GM12873 (cell line): ENCODE data around the gene JPT2.

Experiments used
- TF ChIP-seq, protein P1 (sequence below): IDR thresholded peaks from 2 replicates; pipeline ENCODE4 v1.5.1; 2012; ENCODE audit warnings: low read depth, mild to moderate bottlenecking, moderate library complexity, low read length, control low read depth; ENCODE audit not compliant: insufficient read depth; ENCODE audit errors: missing control alignments

Gene JPT2, protein sequence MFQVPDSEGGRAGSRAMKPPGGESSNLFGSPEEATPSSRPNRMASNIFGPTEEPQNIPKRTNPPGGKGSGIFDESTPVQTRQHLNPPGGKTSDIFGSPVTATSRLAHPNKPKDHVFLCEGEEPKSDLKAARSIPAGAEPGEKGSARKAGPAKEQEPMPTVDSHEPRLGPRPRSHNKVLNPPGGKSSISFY

DNA sequence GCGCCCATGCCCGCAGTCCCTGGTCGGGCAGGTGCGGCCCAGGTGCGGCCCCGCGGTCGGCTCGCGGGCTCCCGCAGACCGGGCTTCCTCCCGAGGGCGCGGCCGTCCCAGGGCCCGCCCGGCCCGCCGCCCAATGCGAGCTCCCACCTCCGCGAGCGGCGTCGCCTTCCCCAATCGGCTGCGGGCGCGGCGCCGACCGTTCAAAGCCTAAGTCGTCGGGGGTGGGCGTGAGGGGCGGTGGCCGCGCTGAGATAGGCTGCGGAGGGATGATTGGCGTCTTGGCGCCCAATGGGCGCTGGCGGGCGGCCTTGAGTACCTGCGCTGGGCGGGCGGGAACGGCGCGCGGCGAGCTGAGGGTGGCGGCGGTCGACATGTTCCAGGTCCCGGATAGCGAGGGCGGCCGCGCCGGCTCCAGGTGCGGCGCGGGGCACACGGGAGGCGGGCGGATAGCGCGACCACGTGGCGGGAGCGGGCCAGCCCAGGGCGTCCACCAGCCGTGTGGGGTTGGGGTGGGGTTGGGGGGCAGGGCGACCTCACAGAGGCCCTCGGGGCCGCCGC lies at the start of gene JPT2:
Gene JPT2, plus strand, starts transcription at position 338 of the 558 bp plus-strand sequence. Its CDS starts 34 bp downstream, at position 372.
- TF ChIP-seq, protein P1, sequence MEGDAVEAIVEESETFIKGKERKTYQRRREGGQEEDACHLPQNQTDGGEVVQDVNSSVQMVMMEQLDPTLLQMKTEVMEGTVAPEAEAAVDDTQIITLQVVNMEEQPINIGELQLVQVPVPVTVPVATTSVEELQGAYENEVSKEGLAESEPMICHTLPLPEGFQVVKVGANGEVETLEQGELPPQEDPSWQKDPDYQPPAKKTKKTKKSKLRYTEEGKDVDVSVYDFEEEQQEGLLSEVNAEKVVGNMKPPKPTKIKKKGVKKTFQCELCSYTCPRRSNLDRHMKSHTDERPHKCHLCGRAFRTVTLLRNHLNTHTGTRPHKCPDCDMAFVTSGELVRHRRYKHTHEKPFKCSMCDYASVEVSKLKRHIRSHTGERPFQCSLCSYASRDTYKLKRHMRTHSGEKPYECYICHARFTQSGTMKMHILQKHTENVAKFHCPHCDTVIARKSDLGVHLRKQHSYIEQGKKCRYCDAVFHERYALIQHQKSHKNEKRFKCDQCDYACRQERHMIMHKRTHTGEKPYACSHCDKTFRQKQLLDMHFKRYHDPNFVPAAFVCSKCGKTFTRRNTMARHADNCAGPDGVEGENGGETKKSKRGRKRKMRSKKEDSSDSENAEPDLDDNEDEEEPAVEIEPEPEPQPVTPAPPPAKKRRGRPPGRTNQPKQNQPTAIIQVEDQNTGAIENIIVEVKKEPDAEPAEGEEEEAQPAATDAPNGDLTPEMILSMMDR: no peak

- TF ChIP-seq, protein P1: no peak
Measured at GRCh38 chr16:1630450-1631213, 47.4 kb upstream of the JPT2 start.

GRCh38 chr16:1631230-1631629 lies 46.8 kb upstream of the JPT2 start:
- TF ChIP-seq, protein P1: peak; percentile 10

- TF ChIP-seq, protein P1: no peak
Measured at GRCh38 chr16:1631931-1632637, 46.0 kb upstream of the JPT2 start.

GRCh38 chr16:1632638-1632970 lies 45.5 kb upstream of the JPT2 start:
- TF ChIP-seq, protein P1: no peak

GRCh38 chr16:1633310-1633709 lies 44.8 kb upstream of the JPT2 start:
- TF ChIP-seq, protein P1: no peak

GRCh38 chr16:1634541-1634940 lies 43.5 kb upstream of the JPT2 start:
- TF ChIP-seq, protein P1: no peak
